Measurements from ENCODE around the gene ICAM5. TPM values are rescaled to one million over a fixed set of nuclear protein-coding genes. Genes with fewer than 3 reads are reported as not detected.

The ICAM5 gene
- total and polyA plus RNA-seq, 9 of the 15 experiments (the other 6 are each of a cell fraction or from before 2014, with no cell fraction given): 0.10 to 114 (median 13.7) TPM

- TF ChIP-seq SFPQ (IDR thresholded peaks at IDR 0.05; ENCODE audit: low read depth, low read length): no peak
- no peak for TF ChIP-seq POLR2AphosphoS2 (IDR thresholded peaks at IDR 0.05; ENCODE audit: low read length)
- peak; percentile 15; the same call in 1 of the 2 replicates for TF ChIP-seq SMAD4 (CRISPR knock-in tag; conservative IDR thresholded peaks at IDR 0.05)
- no peak for TF ChIP-seq RAD21 (CRISPR knock-in tag; conservative IDR thresholded peaks at IDR 0.05 in 1 of 2, IDR thresholded peaks at IDR 0.05 in 1 of 2)
- TF ChIP-seq RUNX1 (IDR thresholded peaks at IDR 0.05; ENCODE audit: low read depth): no peak
- TF ChIP-seq ZNF318 (IDR thresholded peaks at IDR 0.05; ENCODE audit: borderline replicate concordance in 1 of 2, low read depth in 1 of 2): no peak
- TF ChIP-seq HMG20B (CRISPR knock-in tag; IDR thresholded peaks at IDR 0.05): no peak
- TF ChIP-seq RB1 (IDR thresholded peaks at IDR 0.05; ENCODE audit: low read depth): 0 out of 2 replicates have a peak, but pooled peaks have one; percentile 49
- TF ChIP-seq ZKSCAN3 (CRISPR knock-in tag; IDR thresholded peaks at IDR 0.05): no peak
- no peak for TF ChIP-seq SIN3A (IDR thresholded peaks at IDR 0.05; ENCODE audit: borderline replicate concordance in 2 of 2, control insufficient read depth in 1 of 2, low read depth in 2 of 2, low read length in 2 of 2)
- no peak for TF ChIP-seq ATF1 (CRISPR knock-in tag; IDR thresholded peaks at IDR 0.05)
- peak; percentile 74 for TF ChIP-seq ATF1 (tag; IDR thresholded peaks at IDR 0.05)
- TF ChIP-seq TBP (optimal IDR thresholded peaks at IDR 0.05; ENCODE audit: low read depth, low read length): peak; percentile 19
- peak; percentile 28 for TF ChIP-seq CHD1 (IDR thresholded peaks at IDR 0.05; ENCODE audit: low read length)
- TF ChIP-seq DDX20 (tag; IDR thresholded peaks at IDR 0.05; ENCODE audit: low read depth): no peak
Observed at GRCh38 chr19:10292789-10293636, 3.3 kb downstream of the ICAM5 start (continued).

All from K562 (cell line).